C4-2B (cell line): ENCODE data around the gene MYLK.

ENCODE experiments used
- CTCF ChIP-seq: fragments of 450-650 bp; conservative IDR thresholded peaks from 2 replicates; pipeline ENCODE4 v1.5.1; 2017; ENCODE audit warnings: mild to moderate bottlenecking
- ZFX ChIP-seq: fragments of 450-650 bp; IDR thresholded peaks from 2 replicates; pipeline ENCODE4 v1.6.1; 2017

- TF ChIP-seq CTCF, result no peak
- TF ChIP-seq ZFX, result no peak
Measured at GRCh38 chr3:123663977-123664376, 220.2 kb downstream of the MYLK start.
